Measurements from ENCODE around the gene SLC2A11. TPM values are rescaled to one million over a fixed set of nuclear protein-coding genes. Genes with fewer than 3 reads are reported as not detected.

The SLC2A11 gene
- total RNA-seq, 1 donor from 2014 or later = 19.8 TPM

DNA sequence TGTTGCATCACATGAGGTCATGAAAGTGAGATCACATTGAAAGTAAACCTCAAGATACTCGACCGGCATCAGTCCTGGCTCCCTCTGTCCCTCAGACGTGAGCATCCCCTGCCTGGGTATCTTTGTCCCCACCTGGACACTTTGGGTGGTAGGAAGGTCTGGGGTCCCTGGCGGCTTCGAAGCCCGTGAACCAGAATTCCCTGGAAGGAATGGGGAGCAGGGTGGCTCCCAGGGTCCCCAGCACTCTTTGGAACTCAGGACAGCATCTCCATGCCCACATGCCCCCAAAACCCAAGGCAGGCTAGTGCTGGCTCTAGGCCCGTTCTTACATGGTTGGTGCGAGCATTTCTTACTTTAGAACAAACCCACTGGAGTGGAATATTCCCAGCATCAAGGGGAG lies 26.4 kb upstream of the SLC2A11 start:
- intact Hi-C loops (cut with DNase I) = no loop called here
- ATAC-seq (ENCODE audit: poor library complexity) (no peak), DNase-seq (peak; percentile 6)

DNA sequence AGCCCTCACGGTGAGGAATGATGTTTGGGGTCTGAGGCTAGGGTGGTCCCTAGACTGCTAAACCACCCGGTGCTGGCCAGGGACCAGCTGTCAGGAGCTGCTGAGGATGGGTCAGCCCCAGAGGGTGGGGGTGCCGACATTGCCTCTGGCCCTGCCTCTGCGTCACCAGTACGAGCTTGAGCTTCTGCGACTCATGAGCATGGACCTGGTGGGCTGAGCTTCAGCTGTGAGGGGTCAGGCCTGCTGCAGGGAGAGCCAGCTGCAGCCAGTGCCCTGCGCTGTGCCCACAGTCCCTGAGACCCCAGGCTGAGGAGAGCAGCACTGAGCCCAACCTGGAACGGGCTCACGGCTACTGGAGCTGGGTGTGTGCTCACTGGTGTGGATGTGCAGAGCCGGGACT lies 25.9 kb upstream of the SLC2A11 start:
- peak; percentile 20 for DNase-seq
- intact Hi-C loops (cut with DNase I) = no loop called here

DNA sequence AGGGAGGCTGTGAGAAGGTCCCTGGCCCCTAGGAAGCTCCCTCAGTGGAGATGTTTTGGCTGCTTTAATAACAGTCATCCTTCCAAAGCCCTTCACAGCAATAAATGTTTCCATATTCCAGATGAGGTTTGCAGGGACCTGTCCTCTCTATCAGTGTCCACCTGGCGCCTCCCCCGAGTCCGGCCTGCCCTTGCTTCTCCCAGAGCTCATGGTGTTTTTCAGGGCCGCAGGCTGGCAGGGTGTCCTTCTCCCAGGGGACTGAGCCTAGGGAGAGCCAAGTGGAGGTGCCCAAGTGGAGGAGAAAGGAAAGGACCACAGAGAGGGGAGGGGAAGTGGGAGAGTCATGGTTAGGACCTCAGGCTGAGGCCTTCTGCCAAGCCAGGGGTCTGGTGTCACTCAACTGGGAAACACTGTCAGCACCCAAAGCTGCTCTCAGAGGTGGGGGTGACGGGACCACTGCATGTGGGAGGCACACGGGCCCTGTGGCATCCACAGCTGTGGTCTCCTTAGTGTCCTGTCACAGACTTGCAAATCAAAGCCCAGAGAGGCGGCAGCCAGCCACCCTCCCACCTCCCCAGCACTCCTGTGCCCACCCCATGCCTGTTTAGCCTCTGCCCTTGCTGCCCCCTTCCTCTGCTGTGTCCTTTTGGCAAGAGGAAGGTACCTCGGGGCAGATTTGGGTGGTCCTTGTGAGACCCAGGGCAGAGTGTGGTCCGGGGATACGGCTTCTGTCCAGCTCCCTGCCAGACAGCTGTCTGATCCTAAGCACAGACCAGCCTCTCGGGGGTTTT lies 25.3 kb upstream of the SLC2A11 start:
- intact Hi-C loops (cut with DNase I) = no loop called here
- ATAC-seq (ENCODE audit: poor library complexity) (no peak), DNase-seq (peak; percentile 54)

More for the DNA sequence above, 25.9 kb upstream of the SLC2A11 start:
- ATAC-seq (ENCODE audit: poor library complexity) = no peak

DNA sequence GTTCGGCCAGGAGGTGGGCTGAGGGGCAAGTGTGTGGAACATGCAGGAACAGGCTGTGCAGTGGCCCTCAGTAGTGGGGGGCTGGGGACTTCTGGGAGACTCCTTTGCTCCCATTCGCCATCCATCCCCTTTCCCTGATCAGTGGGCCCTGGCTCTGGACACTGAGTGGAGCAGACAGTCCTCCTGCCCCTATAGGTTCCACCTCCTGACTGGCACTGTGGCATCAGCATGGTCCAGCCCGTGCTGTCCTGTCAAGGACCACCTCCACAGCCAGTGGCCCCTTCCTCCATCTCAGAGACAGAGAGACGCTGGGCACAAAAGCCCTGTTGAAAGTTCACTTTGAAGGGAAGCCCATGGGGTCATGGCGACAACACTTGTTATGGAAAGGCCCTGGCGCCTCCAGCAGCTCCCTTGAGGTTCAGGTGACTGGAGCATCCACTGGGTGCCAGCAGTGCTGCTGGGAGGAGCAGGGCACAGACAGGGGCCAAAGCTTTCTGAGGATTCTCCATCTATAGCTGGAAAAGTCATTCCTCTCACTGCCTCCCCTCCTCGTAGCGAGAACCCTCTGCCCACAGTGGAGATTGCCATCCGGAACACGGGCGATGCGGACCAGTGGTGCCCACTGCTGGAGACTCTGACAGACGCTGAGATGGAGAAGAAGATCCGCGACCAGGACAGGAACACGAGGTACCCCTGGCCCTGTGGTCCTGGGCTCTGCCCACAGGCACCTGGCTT lies 24.5 kb upstream of the SLC2A11 start:
- ATAC-seq (ENCODE audit: poor library complexity) = no peak
- intact Hi-C loops (cut with DNase I) = no loop called here
- DNase-seq = peak; percentile 42

DNA sequence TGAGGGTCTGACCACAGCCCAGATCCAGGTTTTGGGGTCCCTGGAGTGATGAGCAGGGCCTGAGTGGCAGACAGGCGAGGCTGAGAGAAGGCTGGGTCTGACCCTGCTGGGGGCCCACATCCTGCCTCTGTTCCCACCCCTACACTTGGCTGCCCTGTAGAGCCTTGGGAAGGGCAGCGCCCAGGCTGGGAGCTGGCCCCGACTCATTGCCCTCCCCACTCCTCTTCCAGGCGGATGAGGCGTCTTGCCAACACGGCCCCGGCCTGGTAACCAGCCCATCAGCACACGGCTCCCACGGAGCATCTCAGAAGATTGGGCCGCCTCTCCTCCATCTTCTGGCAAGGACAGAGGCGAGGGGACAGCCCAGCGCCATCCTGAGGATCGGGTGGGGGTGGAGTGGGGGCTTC lies 23.8 kb upstream of the SLC2A11 start:
- intact Hi-C loops (cut with DNase I) = no loop called here
- no peak for ATAC-seq (ENCODE audit: poor library complexity)
- peak; percentile 61 for DNase-seq

DNA sequence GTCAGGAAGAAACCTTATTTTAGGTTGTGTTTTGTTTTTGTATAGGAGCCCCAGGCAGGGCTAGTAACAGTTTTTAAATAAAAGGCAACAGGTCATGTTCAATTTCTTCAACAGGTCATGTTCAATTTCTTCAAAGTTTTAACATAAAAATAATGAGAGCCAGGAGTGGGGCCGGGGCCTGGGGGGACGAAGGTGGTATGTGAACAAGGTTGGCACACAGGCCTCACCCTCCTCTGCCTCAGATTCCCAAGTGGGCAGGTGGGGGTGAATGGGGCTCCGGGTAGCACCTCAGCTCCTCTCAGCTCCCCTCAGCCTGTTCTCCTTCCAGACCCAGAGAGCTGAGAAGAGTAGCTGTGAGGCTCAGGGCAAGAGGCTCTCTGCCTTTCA lies 23.3 kb upstream of the SLC2A11 start:
- DNase-seq (no peak), ATAC-seq (ENCODE audit: poor library complexity) (no peak)
- intact Hi-C loops (cut with DNase I) = no loop called here

DNA sequence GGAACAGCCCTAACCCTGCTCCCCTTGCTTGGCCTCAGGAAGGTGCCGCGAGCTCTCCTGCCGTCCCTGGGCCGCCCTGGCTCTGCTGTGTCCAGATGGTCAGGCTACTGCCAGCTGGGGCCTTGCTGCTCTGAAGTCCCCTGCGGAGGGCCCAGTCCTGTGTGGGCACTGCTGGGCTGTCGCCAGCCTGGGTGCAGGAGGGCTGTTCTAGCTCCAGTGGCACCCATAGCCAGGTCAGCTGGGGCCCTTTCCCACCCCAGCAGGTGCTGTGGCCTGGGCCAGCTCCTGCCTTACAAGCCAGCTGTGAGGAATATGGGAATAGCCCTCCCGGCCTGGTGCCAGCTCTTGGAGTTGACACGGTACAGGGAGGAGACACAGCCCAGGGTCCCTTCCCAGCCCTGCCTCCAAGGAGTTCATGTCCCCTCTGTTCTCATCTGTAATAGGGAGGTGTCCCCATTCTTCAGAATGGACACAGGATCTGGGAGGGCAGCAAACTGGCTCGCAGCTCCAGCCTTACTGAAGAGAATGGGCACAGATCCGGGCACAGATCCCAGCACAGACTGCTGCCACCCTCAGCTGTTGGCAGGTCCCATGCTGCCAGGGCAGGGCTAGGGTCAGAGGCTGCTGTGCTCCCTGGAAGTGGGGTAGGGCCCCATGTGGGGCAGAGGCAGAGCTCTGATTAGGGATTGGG lies 22.7 kb upstream of the SLC2A11 start:
- peak; percentile 72 for ATAC-seq (ENCODE audit: poor library complexity)
- intact Hi-C loops (cut with DNase I) = no loop called here
- peak; percentile 81 for DNase-seq

DNA sequence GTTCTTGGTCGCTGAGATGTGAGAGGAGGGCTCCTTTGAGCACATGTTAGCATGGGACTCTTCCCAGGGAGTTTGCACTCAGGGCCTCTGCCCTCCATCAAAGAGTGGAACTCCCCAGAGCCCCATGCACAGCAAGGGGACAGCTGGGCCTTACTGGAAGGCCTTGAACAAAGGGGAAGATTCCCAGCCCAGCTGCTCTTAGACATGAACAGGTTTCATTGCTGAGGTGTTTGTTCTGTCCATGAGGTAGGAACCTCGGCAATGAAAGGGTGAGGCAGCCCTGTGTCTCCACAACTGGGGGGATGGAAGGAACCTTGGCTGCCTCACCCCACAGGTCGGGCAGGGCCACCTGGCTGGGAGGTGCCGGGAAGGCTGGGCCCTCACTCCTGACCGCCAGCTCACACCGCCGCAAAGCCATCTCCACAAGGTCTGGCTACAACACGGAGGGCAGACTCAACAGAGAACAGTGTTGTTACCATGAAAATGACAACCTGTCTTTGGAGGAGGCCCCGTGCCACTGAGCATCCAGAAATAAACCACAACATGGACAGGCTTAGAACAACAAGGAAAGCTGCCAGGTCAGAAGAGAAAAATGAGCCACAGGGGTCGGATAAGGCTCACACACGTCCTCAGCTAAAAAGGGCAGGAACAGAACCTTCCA lies 22.1 kb upstream of the SLC2A11 start:
- intact Hi-C loops (cut with DNase I) = no loop called here
- peak; percentile 72 for DNase-seq
- ATAC-seq (ENCODE audit: poor library complexity) = peak; percentile 63

DNA sequence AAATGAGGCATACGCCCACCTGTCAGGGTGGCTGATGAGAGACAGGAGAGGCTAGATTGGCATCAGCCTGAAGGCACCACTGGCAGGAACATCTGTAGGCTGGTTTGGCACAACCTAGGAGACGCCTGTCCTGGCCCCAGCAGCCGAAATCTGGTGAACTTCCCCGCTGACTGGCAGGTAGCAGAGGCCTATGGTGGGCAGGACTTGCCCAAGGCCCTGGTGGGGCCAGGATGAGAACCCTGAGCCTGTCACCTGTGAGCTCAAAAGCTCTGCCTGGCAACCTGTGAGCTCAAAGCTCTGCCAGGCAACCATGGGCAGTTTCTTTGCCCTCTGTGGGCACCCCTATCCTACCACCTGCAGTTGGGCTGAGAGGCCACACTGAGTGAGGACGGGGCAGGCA lies 21.4 kb upstream of the SLC2A11 start:
- DNase-seq (peak; percentile 41), ATAC-seq (ENCODE audit: poor library complexity) (no peak)
- intact Hi-C loops (cut with DNase I) = no loop called here

DNA sequence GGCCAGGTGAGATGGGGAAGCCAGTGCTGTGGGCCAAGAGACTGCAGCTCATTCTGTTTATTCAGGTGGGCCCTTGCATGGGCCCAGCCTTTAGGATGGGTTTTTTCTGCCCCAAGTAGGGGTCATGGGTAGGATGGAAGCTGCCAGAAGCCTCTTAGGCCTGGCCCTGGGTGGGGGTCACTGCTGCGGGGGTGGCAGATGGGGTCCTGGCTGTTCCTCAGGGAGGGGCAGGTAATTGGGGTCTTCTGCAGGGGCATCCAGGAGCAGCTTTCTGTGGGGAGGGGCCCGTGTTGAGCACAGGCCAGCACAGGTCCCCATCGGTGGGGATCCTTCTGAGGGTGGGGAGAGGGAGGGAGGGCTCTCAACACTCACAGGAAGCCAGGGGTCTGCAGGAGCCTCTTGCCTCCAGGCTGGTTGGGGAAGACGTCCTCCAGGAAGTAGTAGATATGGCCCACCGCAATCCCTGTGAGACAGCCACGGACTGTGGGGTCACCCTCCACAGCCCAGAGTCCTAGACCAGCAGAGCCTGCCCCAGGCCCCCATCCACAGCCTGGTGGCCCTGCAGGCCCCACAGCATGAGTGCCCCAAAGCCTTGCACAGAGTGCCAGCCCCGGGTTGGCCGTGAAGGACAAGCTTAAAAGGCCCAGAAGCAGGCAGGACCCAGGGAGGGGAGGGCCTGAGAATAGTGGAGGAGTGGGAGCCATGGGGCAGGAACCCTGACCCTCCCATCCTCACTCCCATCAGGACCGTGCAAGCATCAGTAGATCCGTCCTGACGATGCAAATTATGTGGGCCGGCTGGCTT lies 20.8 kb upstream of the SLC2A11 start:
- intact Hi-C loops (cut with DNase I) = no loop called here
- ATAC-seq (ENCODE audit: poor library complexity) = no peak

DNA sequence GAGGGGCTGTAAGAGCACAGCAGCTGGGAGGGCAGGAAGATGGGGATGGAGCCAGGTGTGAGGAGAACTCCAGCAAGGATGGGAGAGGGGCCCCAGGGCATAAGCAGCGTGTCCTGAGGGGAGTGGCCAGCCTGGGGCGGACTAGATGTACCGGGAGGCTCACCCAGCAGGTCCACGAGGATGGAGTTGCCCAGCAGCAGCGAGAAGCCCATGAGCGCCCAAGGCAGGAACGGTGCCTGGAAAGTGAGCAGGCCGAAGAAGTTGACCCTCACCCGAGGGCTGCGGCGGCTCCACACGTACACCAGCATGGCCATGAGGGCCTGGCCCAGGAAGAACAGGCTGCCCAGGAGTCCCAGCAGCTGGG lies 20.2 kb upstream of the SLC2A11 start:
- peak; percentile 41 for DNase-seq
- intact Hi-C loops (cut with DNase I) = no loop called here
- ATAC-seq (ENCODE audit: poor library complexity) = no peak

More for the DNA sequence above, 20.8 kb upstream of the SLC2A11 start:
- peak; percentile 32 for DNase-seq

DNA sequence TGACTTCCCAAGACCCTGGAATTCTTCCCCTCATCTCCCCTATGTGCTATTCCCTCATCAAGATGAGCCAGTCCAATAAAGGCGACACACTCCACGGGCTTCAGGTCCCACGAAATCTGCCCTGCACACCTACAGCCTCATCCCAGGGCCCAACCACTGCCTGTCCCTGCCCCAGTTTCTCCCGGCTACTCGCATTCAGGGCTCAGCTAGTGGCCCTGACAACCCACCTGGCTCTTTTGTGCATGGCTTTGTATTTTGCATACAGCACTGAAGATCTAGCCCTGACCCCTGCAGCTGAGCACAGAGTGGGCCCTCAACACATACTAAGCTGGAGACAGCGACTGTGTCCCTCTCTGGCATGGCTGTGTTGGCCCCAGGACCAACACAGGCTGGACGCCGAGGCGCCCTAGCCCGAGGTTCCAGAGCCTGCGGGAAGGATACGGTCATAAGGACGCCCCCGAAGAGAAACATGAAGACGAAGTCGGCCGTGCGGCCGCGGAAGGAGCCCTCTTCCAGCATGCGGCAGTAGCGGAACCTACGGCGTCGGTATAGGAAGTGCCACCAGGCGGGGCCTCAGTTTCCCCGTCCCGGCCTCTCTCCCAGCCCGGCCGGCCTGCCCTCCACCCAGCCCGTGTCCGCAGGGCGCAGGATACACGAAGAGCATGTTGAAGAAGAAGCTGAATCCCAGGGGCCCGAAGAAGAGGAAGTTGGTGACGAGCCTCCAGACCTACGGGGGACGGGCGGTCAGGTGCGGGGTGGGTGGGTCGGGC lies 19.6 kb upstream of the SLC2A11 start:
- intact Hi-C loops (cut with DNase I) = no loop called here
- ATAC-seq (ENCODE audit: poor library complexity) (no peak), DNase-seq (peak; percentile 45)

DNA sequence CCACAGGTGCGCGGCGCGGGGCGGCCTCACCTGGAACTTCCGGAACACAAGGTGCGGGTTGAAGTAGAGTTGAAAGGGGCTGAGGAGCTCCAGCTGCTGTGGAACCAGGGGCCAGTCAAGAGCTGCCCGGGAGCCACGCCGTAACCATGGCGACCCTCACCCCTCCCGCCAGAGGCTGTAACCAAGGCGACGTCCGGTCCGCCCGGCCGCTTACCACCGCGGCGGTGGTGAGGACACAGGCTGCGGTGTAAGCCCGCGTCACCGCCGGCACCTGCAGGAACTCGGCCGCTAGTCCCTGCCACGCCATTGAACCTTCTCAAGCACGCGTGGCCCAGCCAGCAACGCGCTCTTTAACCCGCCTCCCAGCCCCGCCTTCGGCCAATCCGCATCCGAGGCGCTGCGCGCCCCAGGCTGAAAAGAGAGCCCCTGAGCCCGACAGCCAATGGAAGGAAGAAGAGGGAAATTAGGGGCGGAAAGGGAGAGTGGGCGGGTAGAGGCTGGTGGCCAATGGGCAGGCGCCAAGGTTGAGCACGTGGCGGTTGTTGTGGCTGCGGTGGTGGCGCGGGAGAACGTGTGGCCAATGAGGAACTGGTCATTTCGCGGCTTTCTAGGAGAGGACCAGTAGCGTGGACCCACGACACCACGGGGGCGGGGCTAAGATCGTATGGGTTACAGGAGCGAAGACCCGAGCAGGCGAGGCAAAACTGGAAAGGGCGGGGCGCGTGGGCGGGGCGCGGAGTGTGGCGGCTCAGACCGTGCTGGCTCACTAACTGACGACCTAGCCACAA lies 18.8 kb upstream of the SLC2A11 start, which contains the start of gene DERL3:
Gene DERL3, minus strand, starts transcription at position 326 of the 788 bp plus-strand sequence. Its CDS starts 19 bp downstream, at position 307.
- DNase-seq = peak; percentile 99
- intact Hi-C loops (cut with DNase I) = no loop called here
- ATAC-seq (ENCODE audit: poor library complexity) = peak; percentile 60

DNA sequence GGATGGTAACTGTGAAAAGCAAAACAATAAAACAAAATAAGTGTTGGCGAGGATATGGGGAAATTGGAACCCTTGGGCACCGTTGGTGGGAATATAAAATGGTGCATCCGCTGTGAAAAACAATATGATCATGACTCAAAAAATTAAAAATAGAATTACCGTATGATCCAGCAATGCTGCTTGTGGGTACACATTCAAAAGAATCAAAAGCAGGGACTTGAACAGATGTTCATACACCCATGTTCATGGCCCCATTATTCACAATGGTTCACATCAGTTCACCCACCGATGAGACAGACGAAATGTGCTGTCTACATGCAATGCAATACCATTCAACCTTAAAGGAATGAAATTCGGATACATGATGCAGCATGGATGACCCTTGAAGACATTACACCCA lies 17.6 kb upstream of the SLC2A11 start:
- ATAC-seq (ENCODE audit: poor library complexity) (no peak), DNase-seq (no peak)
- intact Hi-C loops (cut with DNase I) = no loop called here

DNA sequence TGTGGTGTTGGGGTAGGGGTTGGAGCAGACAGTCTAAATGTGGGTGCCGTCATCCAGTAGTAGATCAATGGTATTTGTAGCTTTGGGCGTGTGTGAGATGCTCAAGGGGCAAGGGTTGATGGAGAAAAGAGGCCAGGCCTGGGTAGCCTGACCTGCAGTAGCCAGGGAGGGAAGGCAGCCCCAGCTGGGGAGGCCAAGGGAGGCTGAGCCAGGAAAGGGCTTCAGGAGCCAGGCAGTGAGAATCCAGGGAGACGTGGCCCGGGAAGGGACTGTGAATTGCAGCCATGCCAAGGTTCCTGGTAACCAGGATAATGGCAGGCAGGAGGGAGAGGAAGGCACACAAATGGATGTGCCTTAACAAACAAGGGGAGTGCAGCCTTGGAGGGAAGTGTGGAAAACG lies 16.4 kb upstream of the SLC2A11 start:
- no peak for ATAC-seq (ENCODE audit: poor library complexity)
- intact Hi-C loops (cut with DNase I) = no loop called here
- DNase-seq = peak; percentile 33

DNA sequence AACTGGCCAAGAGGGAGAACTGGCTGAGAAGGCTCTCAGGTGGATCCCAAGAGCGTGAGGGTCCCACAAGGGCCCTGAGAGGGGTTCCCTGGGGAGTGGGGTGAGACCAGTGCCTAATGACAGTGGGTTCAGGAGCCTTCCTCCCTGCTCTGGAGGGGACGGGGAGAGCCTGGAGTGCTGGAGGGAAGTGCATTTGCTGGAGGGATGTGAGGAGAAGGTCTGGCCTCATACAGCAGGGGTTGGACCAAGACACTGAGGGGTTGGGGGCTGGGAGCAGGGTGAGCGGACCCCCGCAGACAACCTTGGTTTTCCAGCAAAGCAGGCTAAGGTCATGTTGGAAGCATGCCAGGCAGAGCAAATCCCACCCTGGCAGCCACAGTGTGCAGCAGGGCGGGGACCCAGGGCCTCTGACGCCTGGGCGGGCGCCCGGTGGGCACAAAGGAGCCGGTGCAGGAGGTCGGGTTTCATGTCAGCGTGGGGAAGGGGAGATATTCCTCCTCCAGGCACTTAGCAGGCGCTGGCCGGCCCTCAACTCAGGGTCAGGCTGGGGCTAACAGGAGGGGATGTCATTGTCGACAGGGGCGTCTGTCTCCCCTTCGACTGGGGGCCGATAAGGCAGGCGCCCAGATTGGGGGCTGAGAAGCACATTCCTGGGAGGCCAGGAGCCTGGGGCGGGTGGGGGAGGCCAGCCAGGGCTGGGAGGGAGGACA lies 15.8 kb upstream of the SLC2A11 start:
- peak; percentile 39 for DNase-seq
- ATAC-seq (ENCODE audit: poor library complexity) = no peak

More for the DNA sequence above, 15.8 kb upstream of the SLC2A11 start:
- intact Hi-C loops (cut with DNase I) = no loop called here

All from Right ventricle myocardium superior (tissue), 1 donor.